B cell (primary cell): ENCODE data around the gene GALM. TPM values are rescaled to one million over a fixed set of nuclear protein-coding genes. Genes with fewer than 3 reads are reported as not detected.

Source experiments
- ATAC-seq: fragments of 200-7000 bp; cut with Tn5 transposase; one replicate; pipeline ENCODE4 v1.10.0; 2021; ENCODE audit warnings: low read depth, mild to moderate bottlenecking, moderate number of reproducible peaks, moderate library complexity
- CTCF ChIA-PET: fragments of 350-600 bp; sonication (Branson Sonifier 250); formaldehyde crosslinking; loops from one replicate; lab custom pipeline; 2021; ENCODE audit warnings: antibody characterized with exemption, inconsistent platforms; lab: Charles Lee
- POLR2A ChIA-PET: fragments of 350-600 bp; sonication (Branson Sonifier 250); formaldehyde crosslinking; loops from one replicate; lab custom pipeline; 2021; ENCODE audit warnings: antibody characterized with exemption; lab: Charles Lee
- DNase-seq: peaks from one replicate; pipeline ENCODE4 v3.0.0; 2013
- H2AFZ ChIP-seq: 2 replicates; pipeline ENCODE4 v1.6.1; 2012; ENCODE audit warnings: mild to moderate bottlenecking, low read depth, low read length; ENCODE audit not compliant: insufficient read depth, poor library complexity, severe bottlenecking
- H3K27ac ChIP-seq, 2 donors: 1 replicate in 1 of 2; 2 replicates in 1 of 2; pipeline ENCODE4 v1.5.1; 2012 to 2013; ENCODE audit warnings: low read length in 2 of 2, mild to moderate bottlenecking in 2 of 2, moderate library complexity in 1 of 2
- H3K27me3 ChIP-seq, 4 experiments: fragments of 200-600 bp in 1 of 4; sonication (generic) in 1 of 4; replicated peaks in 1 of 4; 1 replicate in 2 of 4; 2 replicates in 2 of 4; pipeline versions ENCODE4 v1.6.1 to v1.7.0; 2013 to 2016; ENCODE audit warnings: low read length in 3 of 4, mild to moderate bottlenecking in 2 of 4, mixed read lengths in 1 of 4, moderate library complexity in 1 of 4; ENCODE audit not compliant: insufficient read depth in 4 of 4, control insufficient read depth in 3 of 4; ENCODE audit errors: control extremely low read depth in 1 of 4
- H3K36me3 ChIP-seq, 2 experiments: replicated peaks in 1 of 2; 1 replicate in 1 of 2; 2 replicates in 1 of 2; pipeline versions ENCODE4 v1.6.1 to v1.7.1; 2013; ENCODE audit warnings: low read length in 1 of 2; ENCODE audit not compliant: insufficient read depth in 2 of 2, control insufficient read depth in 1 of 2; ENCODE audit errors: control extremely low read depth in 1 of 2, extremely low read depth in 1 of 2
- H3K4me1 ChIP-seq, 2 donors: fragments of 200-600 bp in 1 of 2; sonication (generic) in 1 of 2; 1 replicate in 1 of 2; 2 replicates in 1 of 2; pipeline versions ENCODE4 v1.5.1 to v1.6.1; 2013 to 2017; ENCODE audit warnings: low read length in 2 of 2; ENCODE audit not compliant: control insufficient read depth in 2 of 2, insufficient read depth in 2 of 2
- H3K4me2 ChIP-seq: replicated peaks from 2 replicates; pipeline ENCODE3; 2012; ENCODE audit warnings: mild to moderate bottlenecking, low read depth, low read length; ENCODE audit not compliant: poor library complexity, severe bottlenecking
- H3K4me3 ChIP-seq, 5 experiments: fragments of 200-600 bp in 1 of 5; sonication (generic) in 1 of 5; 1 replicate in 3 of 5; 2 replicates in 2 of 5; pipeline versions ENCODE4 v1.5.1 to v1.7.0; 2011 to 2016; ENCODE audit warnings: low read length in 4 of 5, mild to moderate bottlenecking in 4 of 5, low read depth in 2 of 5, control low read depth in 1 of 5, moderate library complexity in 1 of 5; ENCODE audit not compliant: insufficient read depth in 1 of 5; ENCODE audit errors: control extremely low read depth in 1 of 5, extremely low read depth in 1 of 5
- H3K79me2 ChIP-seq: fragments of 200-600 bp; sonication (generic); one replicate; pipeline ENCODE4 v1.6.0; 2016; ENCODE audit warnings: low read length; ENCODE audit not compliant: control insufficient read depth, insufficient read depth
- H3K9ac ChIP-seq: fragments of 200-600 bp; sonication (generic); 2 replicates; pipeline ENCODE4 v1.6.1; 2017; ENCODE audit warnings: mild to moderate bottlenecking, low read length, moderate library complexity
- H3K9me3 ChIP-seq, 3 donors: one replicate each; pipeline versions ENCODE4 v1.6.1 to v1.7.1; 2013; ENCODE audit warnings: low read length in 2 of 3; ENCODE audit not compliant: control insufficient read depth in 2 of 3, insufficient read depth in 1 of 3; ENCODE audit errors: control extremely low read depth in 1 of 3
- H4K20me1 ChIP-seq: 2 replicates; pipeline ENCODE4 v1.6.0; 2012; ENCODE audit warnings: mild to moderate bottlenecking, low read length; ENCODE audit not compliant: insufficient read depth, control insufficient read depth, poor library complexity, severe bottlenecking
- H3K27ac Mint-ChIP-seq: one replicate; pipeline ENCODE4 v1.8.0; 2021; ENCODE audit warnings: mixed read lengths
- H3K27me3 Mint-ChIP-seq: one replicate; pipeline ENCODE4 v1.8.0; 2021; ENCODE audit warnings: mixed read lengths
- H3K4me1 Mint-ChIP-seq: one replicate; pipeline ENCODE4 v1.8.0; 2021; ENCODE audit warnings: mixed read lengths
- H3K4me3 Mint-ChIP-seq: one replicate; pipeline ENCODE4 v1.8.0; 2021; ENCODE audit warnings: mixed read lengths
- H3K9me3 Mint-ChIP-seq: one replicate; pipeline ENCODE4 v1.8.0; 2022; ENCODE audit warnings: mixed read lengths; ENCODE audit not compliant: insufficient read depth
- CTCF ChIP-seq: fragments of 200-600 bp; IDR thresholded peaks from one replicate; pipeline ENCODE4 v1.8.0; 2022; ENCODE audit warnings: antibody characterized with exemption, mild to moderate bottlenecking
- EZH2 ChIP-seq: IDR thresholded peaks from 2 replicates; pipeline ENCODE4 v1.6.1; 2012; ENCODE audit warnings: borderline replicate concordance, low read depth, mild to moderate bottlenecking, moderate library complexity, low read length; ENCODE audit not compliant: insufficient read depth, poor library complexity, severe bottlenecking
- WGBS: methylation state at CpG from one replicate; pipeline ENCODE4 v1.1.5; 2013; ENCODE audit warnings: missing lambda C conversion rate; ENCODE audit not compliant: insufficient coverage; 5-methylcytosine and 5-hydroxymethylcytosine counted together
- intact Hi-C: fragments of 100-400 bp; cut with micrococcal nuclease; formaldehyde crosslinking; loops from one replicate; pipeline ENCODE4 v1.10.0; 2022
- polyA plus RNA-seq: library from polyadenylated mRNA; depleted of rRNA; stranded (reverse); fragments of >200 nt; gene quantifications from 2 replicates; pipeline ENCODE4 v1.2.3, GENCODE V29; 2012
- total RNA-seq, 2 donors: library from RNA; stranded (reverse); fragments of 120-200 nt in 1 of 2; gene quantifications; 1 replicate in 1 of 2; 2 replicates in 1 of 2; pipeline versions ENCODE4 v1.2.3 to v1.2.4, GENCODE V29; 2013 to 2022

GALM gene
- total and polyA plus RNA-seq, 2 donors (not counting 1 experiment from before 2014, with no cell fraction given) = 5.1 to 9.7 TPM

GRCh38 chr2:38631976-38632375, 33.9 kb upstream of the GALM start:
- ChIA-PET CTCF (no interaction called here), POLR2A (no interaction called here)
- Histone ChIP-seq H3K79me2 (no peaks in the 10 kb centered on the region), H3K27me3 (peaks cover 0 to 16% (median 8%) of the 10 kb centered on the region in 4 experiments), H2AFZ (no peak overlapping the region), H3K9ac (no peak overlapping the region), H3K9me3 (peaks cover 0 to 6% (median 0%) of the 10 kb centered on the region in 3 donors), H3K36me3 (no peaks in the 10 kb centered on the region), H4K20me1 (no peaks in the 10 kb centered on the region), H3K27ac (no peak overlapping the region), H3K4me1 (peaks cover 3 to 8% of the 10 kb centered on the region in 2 donors), H3K4me3 (no peak overlapping the region), H3K4me2 (no peak overlapping the region)
- Mint-ChIP-seq H3K9me3 (no peaks in the 10 kb centered on the region), H3K4me3 (no peak overlapping the region), H3K27me3 (peaks cover 39% of the 10 kb centered on the region), H3K27ac (no peak overlapping the region), H3K4me1 (peaks cover 12% of the 10 kb centered on the region)
- TF ChIP-seq CTCF (no peak), EZH2 (no peak)
- no peak for ATAC-seq
- WGBS = 100% methylated on average over 1 of the region's 2 CpGs
- DNase-seq = no peak
- intact Hi-C loops = no loop called here

GRCh38 chr2:38632980-38633379, 32.9 kb upstream of the GALM start:
- no peak overlapping the region for H3K4me2 ChIP-seq
- ATAC-seq (no peak), DNase-seq (no peak)
- H3K9me3 ChIP-seq = peaks cover 0 to 6% (median 0%) of the 10 kb centered on the region in 3 donors
- H4K20me1 ChIP-seq = no peaks in the 10 kb centered on the region
- H3K79me2 ChIP-seq = no peaks in the 10 kb centered on the region
- no peaks in the 10 kb centered on the region for H3K36me3 ChIP-seq
- no peak overlapping the region for H3K9ac ChIP-seq
- ChIA-PET CTCF (no interaction called here), POLR2A (no interaction called here)
- TF ChIP-seq EZH2 = no peak
- TF ChIP-seq CTCF = no peak
- no peak overlapping the region for H2AFZ ChIP-seq
- Mint-ChIP-seq H3K4me3 (no peak overlapping the region), H3K9me3 (no peaks in the 10 kb centered on the region), H3K27ac (no peak overlapping the region), H3K4me1 (peaks cover 12% of the 10 kb centered on the region), H3K27me3 (peaks cover 30% of the 10 kb centered on the region)
- H3K4me1 ChIP-seq = peaks cover 3 to 8% of the 10 kb centered on the region in 2 donors
- no peak overlapping the region for H3K4me3 ChIP-seq
- peaks cover 0 to 8% (median 2%) of the 10 kb centered on the region in 4 experiments for H3K27me3 ChIP-seq
- intact Hi-C loops = no loop called here
- H3K27ac ChIP-seq = no peak overlapping the region
